OCI-LY7 (cell line): Measurements from ENCODE around the gene IQGAP1. TPM values are rescaled to one million over a fixed set of nuclear protein-coding genes. Genes with fewer than 3 reads are reported as not detected.

ENCODE experiments used
- BruUV-seq: library from RNA; stranded (reverse); fragments of 400-500 nt; replicated peaks from 2 replicates; lab custom pipeline; 2021; lab: Mats Ljungman, UMichigan
- CTCF ChIA-PET: fragments of 300-600 bp; sonication (Branson Sonifier 250); formaldehyde crosslinking; loops from one replicate; lab custom pipeline; 2022; ENCODE audit warnings: antibody characterized with exemption; ENCODE audit not compliant: unreplicated experiment; lab: Charles Lee
- POLR2A ChIA-PET: fragments of 300-600 bp; sonication (Branson Sonifier 250); formaldehyde crosslinking; loops from one replicate; lab custom pipeline; 2022; ENCODE audit warnings: antibody characterized with exemption; lab: Charles Lee
- DNase-seq: peaks from one replicate; pipeline ENCODE4 v3.0.0-alpha.2; 2015; ENCODE audit warnings: low spot score
- H2AFZ ChIP-seq: fragments of 200-600 bp; sonication (generic), shearing (Covaris generic); 2 replicates; pipeline ENCODE4 v1.6.1; 2014; ENCODE audit warnings: mild to moderate bottlenecking, antibody characterized with exemption, low read length, moderate library complexity
- H3K27ac ChIP-seq: fragments of 200-600 bp; sonication (generic); 2 replicates; pipeline ENCODE4 v1.5.1; 2014; ENCODE audit warnings: mixed run types, low read depth, mild to moderate bottlenecking, moderate library complexity, low read length, inconsistent platforms; ENCODE audit not compliant: poor library complexity, severe bottlenecking
- H3K36me3 ChIP-seq: fragments of 200-600 bp; sonication (generic); 2 replicates; pipeline ENCODE4 v1.6.1; 2014; ENCODE audit warnings: mild to moderate bottlenecking, antibody characterized with exemption, low read length, moderate library complexity, mixed read lengths; ENCODE audit not compliant: insufficient read depth
- H3K4me1 ChIP-seq: fragments of 200-600 bp; sonication (generic); 2 replicates; pipeline ENCODE4 v1.5.1; 2014; ENCODE audit warnings: mild to moderate bottlenecking, low read length; ENCODE audit not compliant: insufficient read depth, poor library complexity, severe bottlenecking
- H3K4me2 ChIP-seq: fragments of 200-600 bp; sonication (generic); 2 replicates; pipeline ENCODE4 v1.6.1; 2014; ENCODE audit warnings: mild to moderate bottlenecking, low read length
- H3K4me3 ChIP-seq: fragments of 200-600 bp; sonication (generic); 2 replicates; pipeline ENCODE4 v1.5.1; 2014; ENCODE audit warnings: mild to moderate bottlenecking, low read depth, low read length; ENCODE audit not compliant: poor library complexity, severe bottlenecking
- H3K79me2 ChIP-seq: fragments of 200-600 bp; sonication (generic); 2 replicates; pipeline ENCODE4 v1.6.1; 2016; ENCODE audit warnings: low read depth, mild to moderate bottlenecking, low read length, moderate library complexity, mixed read lengths; ENCODE audit not compliant: insufficient read depth
- H3K9me2 ChIP-seq: fragments of 200-600 bp; sonication (generic); 2 replicates; pipeline ENCODE4 v1.6.1; 2016; ENCODE audit warnings: mild to moderate bottlenecking, low read length, mixed read lengths; ENCODE audit not compliant: insufficient read depth
- H3K9me3 ChIP-seq: fragments of 200-600 bp; sonication (generic); 2 replicates; pipeline ENCODE4 v1.6.1; 2014; ENCODE audit warnings: mild to moderate bottlenecking, mixed run types, low read length, mixed read lengths
- H4K20me1 ChIP-seq: fragments of 200-600 bp; sonication (generic); 2 replicates; pipeline ENCODE4 v1.6.1; 2014; ENCODE audit warnings: mild to moderate bottlenecking, antibody characterized with exemption, low read length, moderate library complexity, mixed read lengths; ENCODE audit not compliant: insufficient read depth
- CTCF ChIP-seq: fragments of 200-600 bp; sonication (generic); conservative IDR thresholded peaks from 2 replicates; pipeline ENCODE4 v1.5.1; 2014; ENCODE audit warnings: mild to moderate bottlenecking, antibody characterized with exemption, low read length, moderate library complexity, mixed read lengths
- EZH2phosphoT487 ChIP-seq: fragments of 200-600 bp; sonication (generic); IDR thresholded peaks from 2 replicates; pipeline ENCODE4 v1.6.1; 2018; ENCODE audit warnings: low read depth, borderline replicate concordance, mild to moderate bottlenecking, mixed run types, antibody characterized with exemption, low read length, moderate library complexity, mixed read lengths
- intact Hi-C: fragments of 100-400 bp; cut with micrococcal nuclease; formaldehyde crosslinking; loops from one replicate; pipeline ENCODE4 v1.10.0; 2022; ENCODE audit not compliant: unreplicated experiment
- total RNA-seq, 2 experiments: library from RNA; depleted of rRNA in 1 of 2; stranded (reverse); fragments of >200 nt in 1 of 2; shearing (Covaris generic) in 1 of 2; gene quantifications; 2 replicates each; pipeline ENCODE4 v1.2.3, GENCODE V29; 2014 to 2022

Gene IQGAP1
- total RNA-seq, 2 experiments from 2014 or later = 98.7 to 114 TPM

- Histone ChIP-seq H3K9me2 (no peaks in the 10 kb centered on the region), H3K27ac (no peak overlapping the region), H3K9me3 (peaks cover 4% of the 10 kb centered on the region; the same call in 1 of the 2 replicates), H2AFZ (no peak overlapping the region), H3K79me2 (peaks cover 64% of the 10 kb centered on the region), H3K4me2 (no peak overlapping the region), H4K20me1 (no peaks in the 10 kb centered on the region), H3K4me3 (no peak overlapping the region), H3K36me3 (no peaks in the 10 kb centered on the region), H3K4me1 (peaks cover 13% of the 10 kb centered on the region)
- POLR2A ChIA-PET = interaction anchor here (0.6 to 1.6 kb wide), 5 partner anchors 12 to 32 kb away, joined by 3 to 5 read pairs (median 3); no protein-coding TSS in a partner anchor
- no peak for DNase-seq
- no peak for TF ChIP-seq EZH2phosphoT487
- TF ChIP-seq CTCF = no peak
- intact Hi-C loops = no loop called here
- no TSS peak for BruUV-seq
- CTCF ChIA-PET = no interaction called here
Observed at GRCh38 chr15:90421527-90421926, 33.5 kb downstream of the IQGAP1 start.

GRCh38 chr15:90422043-90422442, 34.0 kb downstream of the IQGAP1 start:
- TF ChIP-seq CTCF (no peak), EZH2phosphoT487 (no peak)
- Histone ChIP-seq H3K36me3 (peaks cover 3% of the 10 kb centered on the region; the same call in 1 of the 2 replicates), H2AFZ (no peak overlapping the region), H3K9me2 (no peaks in the 10 kb centered on the region), H3K9me3 (peaks cover 4% of the 10 kb centered on the region; the same call in 1 of the 2 replicates), H3K4me2 (no peak overlapping the region), H4K20me1 (no peaks in the 10 kb centered on the region), H3K4me3 (no peak overlapping the region), H3K27ac (no peak overlapping the region), H3K79me2 (peaks cover 64% of the 10 kb centered on the region), H3K4me1 (peaks cover 13% of the 10 kb centered on the region)
- CTCF ChIA-PET = no interaction called here
- intact Hi-C loops = no loop called here
- BruUV-seq = no TSS peak
- POLR2A ChIA-PET = interaction anchor here (0.6 to 1.8 kb wide), 6 partner anchors 13 to 33 kb away, joined by 3 to 5 read pairs (median 4); no protein-coding TSS in a partner anchor
- no peak for DNase-seq

GRCh38 chr15:90422936-90423335, 34.9 kb downstream of the IQGAP1 start:
- Histone ChIP-seq H4K20me1 (no peaks in the 10 kb centered on the region), H3K4me1 (peaks cover 13% of the 10 kb centered on the region), H3K36me3 (peaks cover 11% of the 10 kb centered on the region), H2AFZ (no peak overlapping the region), H3K4me3 (no peak overlapping the region), H3K9me3 (peaks cover 1% of the 10 kb centered on the region; the same call in 1 of the 2 replicates), H3K79me2 (peaks cover 60% of the 10 kb centered on the region), H3K9me2 (no peaks in the 10 kb centered on the region), H3K27ac (no peak overlapping the region), H3K4me2 (no peak overlapping the region)
- POLR2A ChIA-PET = interaction anchor here (0.8 to 1.8 kb wide), 5 partner anchors 11 to 45 kb away, joined by 3 to 5 read pairs (median 3); no protein-coding TSS in a partner anchor
- TF ChIP-seq CTCF (no peak), EZH2phosphoT487 (no peak)
- CTCF ChIA-PET = no interaction called here
- DNase-seq = no peak
- intact Hi-C loops = no loop called here
- no TSS peak for BruUV-seq
